Fibroblast of skin of abdomen (primary cell): ENCODE measurements around the gene MIGA2. TPM values are rescaled to one million over a fixed set of nuclear protein-coding genes. Genes with fewer than 3 reads are reported as not detected.
"Not testable (repeated sequence)": the region's sequence is repeated elsewhere in the genome, so short reads cannot be mapped to it uniquely, and the experiment has no call there.

Experiments used
- DNase-seq: peaks from one replicate; pipeline ENCODE4 v3.0.0-alpha.2; 2013
- polyA plus RNA-seq, 2 experiments: library from polyadenylated mRNA; unstranded; fragments of 120-200 nt; gene quantifications; one replicate each; pipeline ENCODE4 v1.2.1, GENCODE V29; 2013; ENCODE audit not compliant: insufficient read length in 2 of 2

MIGA2 gene, protein sequence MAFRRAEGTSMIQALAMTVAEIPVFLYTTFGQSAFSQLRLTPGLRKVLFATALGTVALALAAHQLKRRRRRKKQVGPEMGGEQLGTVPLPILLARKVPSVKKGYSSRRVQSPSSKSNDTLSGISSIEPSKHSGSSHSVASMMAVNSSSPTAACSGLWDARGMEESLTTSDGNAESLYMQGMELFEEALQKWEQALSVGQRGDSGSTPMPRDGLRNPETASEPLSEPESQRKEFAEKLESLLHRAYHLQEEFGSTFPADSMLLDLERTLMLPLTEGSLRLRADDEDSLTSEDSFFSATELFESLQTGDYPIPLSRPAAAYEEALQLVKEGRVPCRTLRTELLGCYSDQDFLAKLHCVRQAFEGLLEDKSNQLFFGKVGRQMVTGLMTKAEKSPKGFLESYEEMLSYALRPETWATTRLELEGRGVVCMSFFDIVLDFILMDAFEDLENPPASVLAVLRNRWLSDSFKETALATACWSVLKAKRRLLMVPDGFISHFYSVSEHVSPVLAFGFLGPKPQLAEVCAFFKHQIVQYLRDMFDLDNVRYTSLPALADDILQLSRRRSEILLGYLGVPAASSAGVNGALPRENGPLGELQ
- 12.6 TPM for polyA plus RNA-seq (2013, experiment 1 of 2; ENCODE audit: insufficient read length)
- 12.8 TPM for polyA plus RNA-seq (2013, experiment 2 of 2; ENCODE audit: insufficient read length)

DNA sequence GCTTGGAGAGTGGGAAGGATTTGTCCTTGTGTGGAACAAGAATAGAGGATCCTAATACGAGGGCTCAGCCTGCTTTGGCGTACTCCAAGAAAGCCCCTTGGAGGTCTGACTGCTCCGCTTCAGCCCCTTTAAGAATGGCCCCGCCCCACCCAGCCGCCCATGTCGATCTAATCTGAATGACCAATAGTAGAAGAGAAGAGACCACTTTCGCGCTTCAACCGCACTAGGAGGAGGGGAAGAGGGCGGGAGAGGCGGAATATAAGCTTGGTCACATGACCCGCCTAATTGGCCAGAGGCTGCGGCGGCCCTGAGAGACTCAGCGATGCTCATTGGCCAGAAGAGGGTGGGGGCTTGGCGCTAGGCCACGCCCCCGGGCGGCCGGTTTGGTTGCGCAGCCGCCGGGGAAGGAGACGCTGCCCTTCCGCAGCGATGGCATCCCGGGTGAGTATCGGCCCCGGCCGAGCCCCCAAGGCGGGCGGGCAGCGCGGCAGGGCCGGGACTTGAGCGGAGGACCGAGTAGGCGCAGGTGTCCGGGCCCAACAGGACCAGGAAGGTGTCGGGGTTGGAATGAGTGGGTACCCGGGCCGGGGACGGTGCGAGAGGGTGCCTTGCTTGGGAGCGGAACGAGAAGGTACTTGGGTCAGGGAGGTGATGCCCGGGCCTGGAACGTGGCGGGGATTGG is at the start of gene MIGA2:
Gene MIGA2 (plus strand): TSS at position 386 of the 682 bp plus-strand sequence. CDS start 3,969 bp downstream, outside the sequence.
- DNase-seq: peak; percentile 99

DNA sequence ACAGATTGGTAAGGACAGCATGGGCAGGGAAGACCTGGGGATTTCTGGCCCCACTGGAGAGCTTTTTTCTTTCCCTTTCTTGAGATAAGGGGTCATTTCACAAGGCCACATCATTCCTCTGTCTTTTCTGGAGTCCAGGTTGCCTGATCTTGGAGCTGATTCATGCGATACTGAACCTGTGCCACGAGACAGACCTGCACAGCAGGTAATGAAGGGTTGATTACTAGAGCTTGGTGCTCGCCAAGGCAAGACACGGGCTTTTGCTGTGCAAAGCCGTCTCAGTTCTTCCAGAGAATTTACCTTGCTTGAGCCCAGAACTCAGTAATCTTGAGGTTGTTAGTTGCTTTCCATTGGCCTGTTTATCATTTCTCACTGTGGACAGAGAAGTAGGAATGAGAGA is 49.8 kb upstream of the MIGA2 start:
- no peak for DNase-seq

- DNase-seq: peak; percentile 75
Measured at GRCh38 chr9:128987805-128988204, 48.6 kb upstream of the MIGA2 start.

- no peak for DNase-seq
Measured at GRCh38 chr9:128992995-128993394, 43.4 kb upstream of the MIGA2 start.

DNA sequence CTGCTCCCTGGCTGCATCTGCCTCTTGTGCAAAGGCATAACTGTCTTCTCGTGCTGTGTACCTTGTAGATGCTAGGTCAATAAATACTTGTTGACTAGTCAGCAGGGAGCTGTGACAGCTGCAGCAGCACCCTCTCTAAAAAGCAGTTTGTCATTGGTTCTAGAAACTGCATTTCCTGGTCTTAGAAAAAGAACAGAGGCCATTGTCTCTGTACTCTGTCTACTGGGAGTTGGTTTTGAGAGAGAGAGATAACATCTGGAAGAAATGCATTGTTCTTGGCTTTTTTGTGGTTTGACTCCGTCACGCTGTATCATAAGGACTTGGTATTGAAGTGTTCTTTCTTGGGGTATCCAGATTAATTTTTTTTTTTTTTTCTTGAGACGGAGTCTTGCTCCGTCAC is 40.6 kb upstream of the MIGA2 start:
- DNase-seq: peak; percentile 57

DNA sequence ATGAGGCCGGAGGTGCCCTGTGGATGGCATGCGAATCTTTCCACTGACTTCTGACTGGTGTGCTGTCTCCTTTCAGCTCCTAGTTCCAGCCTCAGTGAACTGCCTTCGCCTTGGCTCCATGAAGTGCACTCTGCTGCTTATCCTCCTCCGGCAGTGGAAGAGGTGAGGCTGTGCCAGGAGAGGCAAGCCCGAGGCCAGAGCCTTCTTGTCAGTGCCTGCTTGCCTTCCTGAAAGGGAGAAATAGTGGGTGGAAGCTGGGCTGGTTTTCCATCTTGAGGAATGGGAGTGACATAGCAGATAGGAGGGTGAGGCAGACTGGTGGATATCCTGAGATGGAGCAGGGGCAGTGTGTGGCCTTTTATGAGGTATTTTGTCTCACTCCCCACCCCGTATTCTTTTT is 38.0 kb upstream of the MIGA2 start:
- no peak for DNase-seq

DNA sequence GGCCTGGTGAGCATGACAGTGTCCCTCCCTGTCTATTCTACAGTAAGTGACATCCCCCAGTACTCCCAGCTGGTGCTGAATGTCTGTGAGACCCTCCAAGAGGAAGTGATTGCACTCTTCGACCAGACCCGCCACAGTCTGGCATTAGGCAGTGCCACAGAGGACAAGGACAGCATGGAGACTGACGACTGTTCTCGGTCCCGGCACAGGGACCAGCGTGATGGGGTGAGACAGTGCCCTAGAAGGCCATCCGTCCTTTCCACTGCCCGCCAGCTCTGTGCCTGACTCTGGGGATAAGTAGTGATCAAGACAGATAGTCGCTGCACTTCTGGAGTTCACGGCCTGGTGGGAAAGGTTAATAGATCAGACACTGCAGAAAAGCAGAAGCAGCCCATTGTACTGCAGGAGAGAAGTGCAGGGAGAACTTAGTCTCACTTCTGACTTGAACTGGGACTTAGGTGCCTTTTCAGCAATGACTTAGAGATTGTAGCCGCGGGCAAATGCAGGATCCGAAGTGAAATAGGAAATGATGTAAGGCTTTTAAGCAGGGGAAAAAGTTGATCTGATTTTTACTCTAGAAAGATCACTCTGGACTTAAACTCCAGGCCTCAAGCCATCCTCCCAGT is 36.7 kb upstream of the MIGA2 start:
- DNase-seq: no peak

GRCh38 chr9:129001504-129002325 is 34.7 kb upstream of the MIGA2 start:
- DNase-seq: no peak

- DNase-seq: no peak
Measured at GRCh38 chr9:129002992-129003391, 33.4 kb upstream of the MIGA2 start.

- not testable (repeated sequence) for DNase-seq
Measured at GRCh38 chr9:129004173-129004572, 32.3 kb upstream of the MIGA2 start.

GRCh38 chr9:129005336-129005997 is 31.0 kb upstream of the MIGA2 start:
- no peak for DNase-seq

- peak; percentile 67 for DNase-seq
Measured at GRCh38 chr9:129006328-129007034, 29.9 kb upstream of the MIGA2 start.

DNA sequence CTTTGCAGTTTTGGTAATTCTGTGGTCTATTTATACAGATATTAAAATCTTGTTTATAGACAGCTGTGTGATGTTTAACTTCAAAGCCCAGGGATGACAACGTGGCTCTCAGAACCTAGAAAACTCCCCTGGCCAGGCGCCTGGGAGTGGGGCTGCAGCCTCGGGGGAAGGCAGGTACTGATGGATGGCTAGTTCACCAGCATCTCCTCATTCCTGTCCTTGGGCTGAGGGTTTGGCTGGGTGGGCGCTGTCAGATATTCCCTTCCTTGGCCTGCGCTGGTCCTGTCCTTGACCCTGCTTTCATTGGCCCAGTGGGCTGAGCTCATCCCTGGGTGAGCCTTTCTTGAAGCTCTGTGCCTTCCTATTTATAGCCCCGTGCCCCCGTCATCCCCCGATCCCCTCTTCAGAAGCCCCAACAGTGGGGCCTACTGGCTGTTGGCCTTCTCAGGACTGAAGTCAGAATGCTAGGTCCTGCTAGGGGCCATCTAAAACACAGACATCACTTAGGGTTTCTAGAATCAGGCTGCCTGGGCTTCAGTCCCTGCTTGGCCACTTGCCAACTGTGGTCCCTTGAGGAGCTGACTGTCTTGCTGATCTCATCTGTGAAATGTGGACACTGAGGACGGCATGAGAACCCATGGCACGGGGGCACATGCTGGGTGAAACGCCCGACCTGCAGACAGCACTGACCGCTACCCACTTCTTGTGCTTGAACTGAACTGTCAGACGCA is 29.2 kb upstream of the MIGA2 start:
- no peak for DNase-seq

GRCh38 chr9:129007766-129008468 is 28.5 kb upstream of the MIGA2 start:
- no peak for DNase-seq

DNA sequence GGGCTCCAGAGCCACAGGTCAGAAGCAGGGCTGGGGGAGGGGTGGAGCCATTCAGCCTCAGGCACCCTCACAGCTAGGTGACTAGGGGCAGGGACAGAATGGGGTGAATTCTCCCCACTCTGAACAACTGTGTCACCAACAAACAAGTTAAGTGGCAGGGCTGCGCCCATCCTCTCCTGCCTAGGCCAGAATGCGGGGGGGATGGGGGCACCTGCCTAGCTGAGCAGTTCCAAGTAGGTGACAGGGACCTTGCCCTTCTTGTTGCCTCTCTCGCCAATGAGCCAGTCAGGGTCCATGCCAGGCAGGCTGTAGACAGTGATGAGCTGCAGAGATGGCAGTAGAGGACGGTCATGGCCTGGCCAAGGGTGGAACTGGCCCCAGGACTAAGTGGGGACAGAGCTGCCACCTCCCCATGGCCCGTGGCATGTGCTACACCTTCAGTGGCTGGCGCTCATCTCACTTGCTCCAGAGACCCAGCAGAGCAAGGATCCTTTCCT is 27.9 kb upstream of the MIGA2 start:
- no peak for DNase-seq

DNA sequence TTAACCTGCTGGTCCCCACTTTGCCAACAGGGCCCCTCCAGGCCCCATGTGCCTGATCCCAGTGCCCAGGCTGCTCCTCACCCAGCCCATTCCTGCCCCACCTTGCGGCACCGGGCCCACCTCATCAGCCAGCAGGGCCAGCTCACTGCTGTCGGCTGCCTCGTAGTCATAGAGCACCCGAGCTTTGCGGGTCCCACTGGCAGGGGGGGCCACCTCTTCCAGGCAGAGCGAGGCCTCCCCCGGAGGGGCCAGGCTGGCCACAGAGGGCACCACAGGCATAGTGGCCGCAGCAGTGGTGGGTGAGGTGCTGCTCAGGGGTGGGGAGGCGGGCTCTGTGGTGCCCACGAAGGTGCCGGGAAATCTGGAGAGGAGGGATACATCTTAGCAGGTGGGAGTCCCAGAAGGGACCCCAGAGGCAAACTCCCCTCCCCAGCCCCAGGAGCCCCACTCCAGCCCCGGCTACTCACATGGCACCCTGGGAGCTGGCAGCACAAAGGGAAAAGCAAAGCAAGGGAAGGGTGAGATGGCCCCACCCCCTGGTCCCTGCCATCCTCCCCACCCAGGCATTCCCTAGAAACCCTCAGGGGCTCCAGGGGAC is 27.3 kb upstream of the MIGA2 start:
- DNase-seq: no peak

DNA sequence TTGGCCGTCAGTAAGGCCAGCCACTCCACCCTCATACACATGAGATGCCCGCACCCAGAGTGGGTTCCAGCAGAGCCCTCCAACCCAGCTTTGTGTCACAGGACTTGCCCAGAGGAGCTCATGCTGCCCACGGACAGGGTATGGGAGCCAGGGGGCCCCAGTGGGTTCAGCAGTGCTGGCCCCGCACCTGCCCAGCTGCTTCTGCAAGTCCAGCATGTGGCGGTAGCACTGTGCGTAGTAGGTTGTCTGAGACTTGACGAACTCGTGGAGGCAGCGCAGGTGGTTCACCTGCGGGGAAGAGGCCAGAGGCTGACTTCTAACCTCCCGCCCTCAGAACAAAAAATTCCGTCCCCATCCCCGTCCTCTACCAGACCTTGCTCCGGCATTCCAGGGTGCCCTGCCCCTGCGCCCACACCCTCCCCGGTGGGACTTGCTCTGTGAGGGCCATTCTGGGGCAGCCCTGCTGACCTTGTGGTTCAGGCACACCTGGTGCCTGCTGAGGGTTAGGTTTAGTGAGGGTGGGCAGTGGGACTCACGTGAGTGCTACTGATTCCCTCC is 26.8 kb upstream of the MIGA2 start:
- no peak for DNase-seq

GRCh38 chr9:129010267-129010975 is 26.0 kb upstream of the MIGA2 start:
- no peak for DNase-seq
